Inferior parietal cortex (tissue), 1 donor: ENCODE data around the gene CREM.
"Not testable (repeated sequence)": the region's sequence is repeated elsewhere in the genome, so short reads cannot be mapped to it uniquely, and the experiment has no call there.

ENCODE experiments used
- DNase-seq: peaks from one replicate; pipeline ENCODE4 v3.0.0-alpha.2; 2016; ENCODE audit errors: extremely low spot score

Gene CREM

GRCh38 chr10:35126530-35127288 lies at the start of gene CREM:
Gene CREM (plus strand): TSS chr10:35126846. CDS start chr10:35137836, 10,990 bp downstream.
- DNase-seq, result peak; percentile 88

GRCh38 chr10:35079265-35079664 lies 47.4 kb upstream of the CREM start:
- no peak for DNase-seq

- DNase-seq, result no peak
These were observed 46.9 kb upstream of the CREM start for GRCh38 chr10:35079763-35080162.

- not testable (repeated sequence) for DNase-seq
These were observed 46.4 kb upstream of the CREM start for GRCh38 chr10:35080261-35080660.

GRCh38 chr10:35083242-35083641 lies 43.4 kb upstream of the CREM start:
- no peak for DNase-seq

GRCh38 chr10:35089611-35090161 lies 37.0 kb upstream of the CREM start:
- DNase-seq, result no peak

GRCh38 chr10:35090162-35090954 lies 36.3 kb upstream of the CREM start, which contains the start of gene CUL2:
Gene CUL2 (minus strand): TSS chr10:35090341. CDS start chr10:35071317, 19,024 bp downstream.
- peak; percentile 92 for DNase-seq

GRCh38 chr10:35091994-35092790 lies 34.5 kb upstream of the CREM start:
- DNase-seq, result no peak

- DNase-seq, result no peak
These were observed 33.8 kb upstream of the CREM start for GRCh38 chr10:35092851-35093250.

GRCh38 chr10:35096312-35096711 lies 30.3 kb upstream of the CREM start:
- no peak for DNase-seq

- no peak for DNase-seq
These were observed 29.1 kb upstream of the CREM start for GRCh38 chr10:35097510-35097909.

- no peak for DNase-seq
These were observed 22.8 kb upstream of the CREM start for GRCh38 chr10:35103882-35104281.

- no peak for DNase-seq
These were observed 14.1 kb upstream of the CREM start for GRCh38 chr10:35112571-35112970.

- no peak for DNase-seq
These were observed 7.3 kb upstream of the CREM start for GRCh38 chr10:35119378-35119777.

GRCh38 chr10:35124540-35124939 lies 2.1 kb upstream of the CREM start:
- no peak for DNase-seq

GRCh38 chr10:35126062-35126529 lies 550 bp upstream of the CREM start:
- DNase-seq, result no peak

GRCh38 chr10:35127289-35127891 lies 744 bp downstream of the CREM start:
- DNase-seq, result no peak

- DNase-seq, result no peak
These were observed 2.6 kb downstream of the CREM start for GRCh38 chr10:35129185-35129674.

GRCh38 chr10:35130663-35131062 lies 4.0 kb downstream of the CREM start:
- DNase-seq, result no peak

GRCh38 chr10:35132727-35133126 lies 6.1 kb downstream of the CREM start:
- DNase-seq, result no peak

GRCh38 chr10:35133586-35133985 lies 6.9 kb downstream of the CREM start:
- DNase-seq, result no peak
